ENCODE measurements around the gene TBC1D32.
"Not testable (repeated sequence)": the region's sequence is repeated elsewhere in the genome, so short reads cannot be mapped to it uniquely, and the experiment has no call there.

Gene TBC1D32

DNA sequence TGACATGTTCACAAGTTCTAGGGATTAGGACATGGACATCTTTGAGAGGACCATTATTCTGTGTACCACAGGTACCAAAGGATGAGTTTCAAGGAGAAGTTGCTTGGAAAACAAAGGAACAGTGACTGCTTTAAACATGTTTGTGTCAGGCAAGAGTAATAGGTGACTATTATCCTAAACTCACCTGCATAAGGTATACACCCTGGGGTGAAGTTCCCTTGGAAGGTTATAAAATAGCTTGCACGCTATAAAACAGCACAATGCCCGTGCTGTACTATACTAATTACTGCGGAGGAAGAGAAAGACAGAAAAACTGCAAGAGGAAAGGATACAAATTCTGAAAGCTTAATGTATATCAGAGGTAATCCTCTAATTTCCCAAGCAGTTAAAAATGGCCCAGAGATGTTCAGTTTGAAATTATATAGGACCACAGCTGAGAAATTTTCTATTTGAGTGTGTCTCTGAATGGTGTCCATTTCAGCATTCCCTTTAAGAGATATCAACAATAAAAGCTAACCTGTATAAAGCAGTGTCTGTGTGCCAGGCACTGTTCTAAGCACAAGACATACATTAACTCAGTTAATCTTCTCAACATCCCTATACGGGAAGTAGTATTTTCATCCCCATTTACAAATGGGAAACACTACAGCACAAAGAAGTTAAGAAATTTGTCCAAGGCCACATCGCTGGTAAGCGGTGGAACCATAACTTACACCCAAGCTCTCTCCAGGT is 19.7 kb downstream of the TBC1D32 start:
- H3K36me3 ChIP-seq (ENCODE audit: control insufficient read depth, insufficient read depth, low read length): no peaks in the 10 kb centered on the region
- no peaks in the 10 kb centered on the region for H3K4me1 ChIP-seq (ENCODE audit: control insufficient read depth, insufficient read depth, low read length)
- no peak overlapping the region for H3K9ac ChIP-seq (ENCODE audit: low read length)
- H3K27ac ChIP-seq (ENCODE audit: low read depth, low read length): no peak overlapping the region
- no peaks in the 10 kb centered on the region for H3K27me3 ChIP-seq (ENCODE audit: control insufficient read depth, insufficient read depth, low read length)
- H3K4me3 ChIP-seq (ENCODE audit: low read length): no peak overlapping the region

DNA sequence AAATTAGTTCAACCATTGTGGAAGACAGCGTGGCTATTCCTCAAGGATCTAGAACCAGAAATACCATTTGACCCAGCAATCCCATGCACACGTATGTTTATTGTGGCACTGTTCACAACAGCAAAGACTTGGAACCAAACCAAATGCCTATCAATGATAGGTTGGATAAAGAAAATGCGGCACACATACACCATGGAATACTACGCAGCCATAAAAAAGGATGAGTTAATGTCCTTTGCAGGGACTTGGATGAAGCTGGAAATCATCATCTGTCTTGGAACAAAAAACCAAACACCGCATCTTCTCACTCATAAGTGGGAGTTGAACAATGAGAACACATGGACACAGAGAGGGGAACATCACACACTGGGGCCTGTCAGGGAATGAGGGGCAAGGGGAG is 22.5 kb downstream of the TBC1D32 start:
- H3K4me1 ChIP-seq (ENCODE audit: control insufficient read depth, insufficient read depth, low read length); H3K36me3 ChIP-seq (ENCODE audit: control insufficient read depth, insufficient read depth, low read length); H3K4me3 ChIP-seq (ENCODE audit: low read length); H3K27ac ChIP-seq (ENCODE audit: low read depth, low read length); H3K27me3 ChIP-seq (ENCODE audit: control insufficient read depth, insufficient read depth, low read length); H3K9ac ChIP-seq (ENCODE audit: low read length): not testable (repeated sequence)

DNA sequence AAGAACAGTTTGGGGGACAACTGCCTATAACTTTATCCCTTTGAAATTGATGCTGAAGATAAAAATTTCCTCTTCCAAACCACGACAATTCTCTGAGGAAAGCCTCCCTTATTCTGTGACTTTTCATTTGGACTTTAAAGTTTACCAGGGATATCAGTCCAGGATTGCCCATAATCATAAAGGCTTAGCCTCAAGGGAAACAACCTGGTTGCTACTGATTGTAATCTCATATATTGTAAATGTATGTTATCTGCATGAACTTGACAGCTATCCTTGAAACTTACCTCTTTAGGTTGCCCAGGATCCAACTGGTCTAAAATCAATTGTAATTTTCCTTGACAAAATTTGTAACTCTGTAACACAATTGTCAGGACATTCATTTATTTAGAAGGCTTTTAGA is 23.8 kb downstream of the TBC1D32 start:
- no peak overlapping the region for H3K9ac ChIP-seq (ENCODE audit: low read length)
- H3K27ac ChIP-seq (ENCODE audit: low read depth, low read length): no peak overlapping the region
- H3K4me3 ChIP-seq (ENCODE audit: low read length): no peak overlapping the region
- no peaks in the 10 kb centered on the region for H3K36me3 ChIP-seq (ENCODE audit: control insufficient read depth, insufficient read depth, low read length)
- H3K27me3 ChIP-seq (ENCODE audit: control insufficient read depth, insufficient read depth, low read length): no peaks in the 10 kb centered on the region
- H3K4me1 ChIP-seq (ENCODE audit: control insufficient read depth, insufficient read depth, low read length): no peaks in the 10 kb centered on the region

- H3K4me1 ChIP-seq (ENCODE audit: control insufficient read depth, insufficient read depth, low read length): no peaks in the 10 kb centered on the region
- no peak overlapping the region for H3K27ac ChIP-seq (ENCODE audit: low read depth, low read length)
- H3K9ac ChIP-seq (ENCODE audit: low read length): no peak overlapping the region
- no peaks in the 10 kb centered on the region for H3K27me3 ChIP-seq (ENCODE audit: control insufficient read depth, insufficient read depth, low read length)
- H3K4me3 ChIP-seq (ENCODE audit: low read length): no peak overlapping the region
- H3K36me3 ChIP-seq (ENCODE audit: control insufficient read depth, insufficient read depth, low read length): no peaks in the 10 kb centered on the region
Measured at GRCh38 chr6:121309768-121310469, 24.4 kb downstream of the TBC1D32 start.

DNA sequence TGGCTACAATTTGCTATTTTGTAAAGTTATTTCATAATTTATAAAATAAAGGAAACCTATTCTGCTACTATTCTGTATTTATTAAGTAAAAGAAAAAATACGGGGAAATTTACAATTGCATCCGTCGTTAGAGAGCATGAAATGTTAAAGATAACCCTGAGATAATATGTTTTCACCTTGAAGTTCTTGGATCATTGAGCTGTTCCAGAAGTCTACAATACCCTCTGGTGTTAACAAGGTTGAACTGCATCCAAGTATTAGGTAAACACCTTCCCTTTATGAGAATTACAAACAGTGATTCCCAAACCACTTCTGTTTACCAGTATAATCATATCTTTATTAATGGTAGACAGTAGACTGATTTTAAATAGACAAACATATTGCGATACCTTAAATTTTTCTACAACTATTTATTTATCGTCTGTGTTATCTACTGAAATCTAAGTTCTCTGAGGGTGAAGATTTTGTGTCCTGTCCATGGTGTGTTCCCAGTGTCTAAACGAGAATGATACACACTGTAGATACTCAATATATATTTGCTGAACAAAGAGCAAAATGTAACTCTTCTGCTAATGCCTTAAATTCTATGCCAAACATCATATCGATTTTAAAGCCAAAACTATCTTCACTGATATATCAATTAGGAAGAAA is 28.2 kb downstream of the TBC1D32 start:
- Histone ChIP-seq H3K27me3 (ENCODE audit: control insufficient read depth, insufficient read depth, low read length) (no peaks in the 10 kb centered on the region), H3K4me3 (ENCODE audit: low read length) (no peak overlapping the region), H3K36me3 (ENCODE audit: control insufficient read depth, insufficient read depth, low read length) (no peaks in the 10 kb centered on the region), H3K9ac (ENCODE audit: low read length) (no peak overlapping the region), H3K4me1 (ENCODE audit: control insufficient read depth, insufficient read depth, low read length) (no peaks in the 10 kb centered on the region), H3K27ac (ENCODE audit: low read depth, low read length) (no peak overlapping the region)

DNA sequence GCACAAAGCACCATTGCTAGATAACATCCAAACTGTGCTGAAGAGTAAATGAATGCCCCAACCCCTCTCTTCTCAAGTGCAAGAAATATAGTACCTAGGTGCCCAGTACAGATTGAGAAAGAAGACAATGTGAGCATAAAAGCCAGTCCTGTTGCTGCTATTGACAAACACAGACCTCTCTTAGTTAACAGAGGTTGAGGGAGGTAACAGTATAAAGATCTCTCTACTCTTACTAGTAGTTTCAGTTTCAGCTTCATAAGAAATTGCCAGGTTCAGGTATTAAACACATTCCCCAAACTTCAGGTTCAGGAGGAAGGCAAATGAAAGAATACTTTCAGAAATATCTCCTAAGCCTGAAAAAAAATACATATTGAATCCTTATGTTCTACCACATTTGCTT is 31.4 kb downstream of the TBC1D32 start:
- H3K27me3 ChIP-seq (ENCODE audit: control insufficient read depth, insufficient read depth, low read length): no peaks in the 10 kb centered on the region
- H3K9ac ChIP-seq (ENCODE audit: low read length): no peak overlapping the region
- no peaks in the 10 kb centered on the region for H3K4me1 ChIP-seq (ENCODE audit: control insufficient read depth, insufficient read depth, low read length)
- H3K27ac ChIP-seq (ENCODE audit: low read depth, low read length): no peak overlapping the region
- no peak overlapping the region for H3K4me3 ChIP-seq (ENCODE audit: low read length)
- H3K36me3 ChIP-seq (ENCODE audit: control insufficient read depth, insufficient read depth, low read length): no peaks in the 10 kb centered on the region

GRCh38 chr6:121301156-121301555 is 33.1 kb downstream of the TBC1D32 start:
- not testable (repeated sequence) for H3K27ac ChIP-seq (ENCODE audit: low read depth, low read length); H3K9ac ChIP-seq (ENCODE audit: low read length); H3K36me3 ChIP-seq (ENCODE audit: control insufficient read depth, insufficient read depth, low read length); H3K4me3 ChIP-seq (ENCODE audit: low read length); H3K27me3 ChIP-seq (ENCODE audit: control insufficient read depth, insufficient read depth, low read length); H3K4me1 ChIP-seq (ENCODE audit: control insufficient read depth, insufficient read depth, low read length)

GRCh38 chr6:121297694-121298093 is 36.6 kb downstream of the TBC1D32 start:
- H3K27ac ChIP-seq (ENCODE audit: low read depth, low read length): no peak overlapping the region
- H3K4me3 ChIP-seq (ENCODE audit: low read length): no peak overlapping the region
- H3K4me1 ChIP-seq (ENCODE audit: control insufficient read depth, insufficient read depth, low read length): no peaks in the 10 kb centered on the region
- no peaks in the 10 kb centered on the region for H3K36me3 ChIP-seq (ENCODE audit: control insufficient read depth, insufficient read depth, low read length)
- no peak overlapping the region for H3K9ac ChIP-seq (ENCODE audit: low read length)
- H3K27me3 ChIP-seq (ENCODE audit: control insufficient read depth, insufficient read depth, low read length): no peaks in the 10 kb centered on the region

- H3K4me3 ChIP-seq (ENCODE audit: low read length): no peak overlapping the region
- H3K4me1 ChIP-seq (ENCODE audit: control insufficient read depth, insufficient read depth, low read length): no peaks in the 10 kb centered on the region
- H3K9ac ChIP-seq (ENCODE audit: low read length): no peak overlapping the region
- H3K27ac ChIP-seq (ENCODE audit: low read depth, low read length): no peak overlapping the region
- no peaks in the 10 kb centered on the region for H3K27me3 ChIP-seq (ENCODE audit: control insufficient read depth, insufficient read depth, low read length)
- H3K36me3 ChIP-seq (ENCODE audit: control insufficient read depth, insufficient read depth, low read length): no peaks in the 10 kb centered on the region
Measured at GRCh38 chr6:121285041-121285440, 49.2 kb downstream of the TBC1D32 start.

GRCh38 chr6:121274666-121275295 is 59.5 kb downstream of the TBC1D32 start:
- Histone ChIP-seq H3K9ac (ENCODE audit: low read length) (no peak overlapping the region), H3K27ac (ENCODE audit: low read depth, low read length) (no peak overlapping the region), H3K36me3 (ENCODE audit: control insufficient read depth, insufficient read depth, low read length) (no peaks in the 10 kb centered on the region)

GRCh38 chr6:121263742-121264141 is 70.5 kb downstream of the TBC1D32 start:
- Histone ChIP-seq H3K36me3 (ENCODE audit: control insufficient read depth, insufficient read depth, low read length) (no peaks in the 10 kb centered on the region), H3K27me3 (ENCODE audit: control insufficient read depth, insufficient read depth, low read length) (no peaks in the 10 kb centered on the region), H3K4me1 (ENCODE audit: control insufficient read depth, insufficient read depth, low read length) (no peaks in the 10 kb centered on the region), H3K9ac (ENCODE audit: low read length) (no peak overlapping the region), H3K27ac (ENCODE audit: low read depth, low read length) (no peak overlapping the region), H3K4me3 (ENCODE audit: low read length) (no peak overlapping the region)

More at GRCh38 chr6:121274666-121275295, 59.5 kb downstream of the TBC1D32 start:
- H3K4me1 ChIP-seq (ENCODE audit: control insufficient read depth, insufficient read depth, low read length): no peaks in the 10 kb centered on the region
- H3K27me3 ChIP-seq (ENCODE audit: control insufficient read depth, insufficient read depth, low read length): no peaks in the 10 kb centered on the region
- no peak overlapping the region for H3K4me3 ChIP-seq (ENCODE audit: low read length)

GRCh38 chr6:121260651-121261102 is 73.6 kb downstream of the TBC1D32 start:
- Histone ChIP-seq H3K27ac (ENCODE audit: low read depth, low read length) (no peak overlapping the region), H3K36me3 (ENCODE audit: control insufficient read depth, insufficient read depth, low read length) (no peaks in the 10 kb centered on the region), H3K4me3 (ENCODE audit: low read length) (no peak overlapping the region), H3K4me1 (ENCODE audit: control insufficient read depth, insufficient read depth, low read length) (no peaks in the 10 kb centered on the region), H3K27me3 (ENCODE audit: control insufficient read depth, insufficient read depth, low read length) (no peaks in the 10 kb centered on the region), H3K9ac (ENCODE audit: low read length) (no peak overlapping the region)

Measured in rectal smooth muscle tissue (tissue), 1 donor.